ENCODE data around the gene UFSP1. TPM values are rescaled to one million over a fixed set of nuclear protein-coding genes. Genes with fewer than 3 reads are reported as not detected.

Gene UFSP1
- total RNA-seq, 1 experiment from 2014 or later, result 5.6 TPM

DNA sequence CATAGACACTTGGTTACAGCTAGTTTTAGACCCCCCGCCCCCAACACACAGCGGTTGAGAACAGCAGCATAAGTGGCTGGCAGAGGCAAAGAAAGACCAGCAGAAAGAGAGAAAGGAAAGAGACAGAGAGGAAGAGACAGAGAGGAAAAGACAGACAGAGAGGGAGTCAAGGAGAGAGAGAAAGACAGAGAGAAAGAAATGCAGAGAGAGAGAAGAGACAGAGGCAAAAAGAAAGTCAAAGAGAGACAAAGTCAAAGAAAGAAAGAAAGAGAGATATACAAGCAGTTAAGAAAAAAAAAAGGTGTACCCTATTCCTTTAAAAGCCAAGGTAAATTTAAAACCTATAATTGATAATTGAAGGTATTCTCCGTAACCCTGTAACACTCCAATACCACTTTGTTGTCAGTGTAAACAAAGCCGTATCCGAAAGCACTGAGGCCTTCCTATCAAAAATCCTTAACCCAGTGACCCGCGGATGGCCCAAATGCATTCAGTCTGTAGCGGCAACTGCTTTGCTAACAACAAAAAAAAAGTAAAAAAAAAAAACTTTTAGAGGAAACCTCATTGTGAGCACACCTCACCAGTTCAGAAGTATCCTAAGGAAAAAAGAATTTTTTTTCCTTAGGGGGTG, 48.9 kb downstream of the UFSP1 start:
- intact Hi-C loops (cut with micrococcal nuclease), result no loop called here
- no peak overlapping the region for H3K9ac ChIP-seq (ENCODE audit: low read length)
- H3K4me3 ChIP-seq (replicated peaks in 1 of 2; ENCODE audit: low read depth in 1 of 2, low read length in 2 of 2), result no peak overlapping the region

More for the DNA sequence above, 48.9 kb downstream of the UFSP1 start:
- DNase-seq (ENCODE audit: low read depth, low spot score) (no peak), ATAC-seq (no peak)
- Histone ChIP-seq H3K4me2 (ENCODE audit: low read length) (no peak overlapping the region), H3K36me3 (ENCODE audit: control insufficient read depth in 1 of 2, insufficient read depth in 2 of 2, low read length in 2 of 2) (no peaks in the 10 kb centered on the region), H3K79me2 (ENCODE audit: insufficient read depth, low read length) (no peaks in the 10 kb centered on the region), H3K27ac (ENCODE audit: low read depth, low read length) (no peak overlapping the region), H2AFZ (ENCODE audit: low read depth, low read length, poor library complexity, severe bottlenecking) (no peak overlapping the region), H3K9me3 (ENCODE audit: control insufficient read depth in 1 of 2, insufficient read depth in 1 of 2, low read depth in 1 of 2, low read length in 2 of 2) (no peaks in the 10 kb centered on the region), H3K27me3 (ENCODE audit: insufficient read depth, low read length) (no peaks in the 10 kb centered on the region), H3K4me1 (ENCODE audit: control insufficient read depth in 1 of 2, insufficient read depth in 2 of 2, low read length in 2 of 2) (peaks cover 10 to 19% of the 10 kb centered on the region in 2 experiments), H3K9me2 (ENCODE audit: insufficient read depth) (no peaks in the 10 kb centered on the region), H4K20me1 (ENCODE audit: insufficient read depth) (no peaks in the 10 kb centered on the region)
- ChIA-PET RAD21 (ENCODE audit: low non-redundant PET in 1 of 2, low total read pairs in 2 of 2, uncharacterized antibody in 2 of 2, unreplicated experiment in 2 of 2) (no interaction called here), CTCF (no interaction called here), POLR2A (no interaction called here)
- TF ChIP-seq, protein P1, sequence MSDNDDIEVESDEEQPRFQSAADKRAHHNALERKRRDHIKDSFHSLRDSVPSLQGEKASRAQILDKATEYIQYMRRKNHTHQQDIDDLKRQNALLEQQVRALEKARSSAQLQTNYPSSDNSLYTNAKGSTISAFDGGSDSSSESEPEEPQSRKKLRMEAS (IDR thresholded peaks at IDR 0.05), result no peak
- TF ChIP-seq REST (IDR thresholded peaks at IDR 0.05; ENCODE audit: low read depth) (no peak), CBX3 (IDR thresholded peaks at IDR 0.05; ENCODE audit: low read depth) (no peak), EZH2phosphoT487 (IDR thresholded peaks at IDR 0.05; ENCODE audit: borderline replicate concordance) (no peak), POLR2AphosphoS5 (IDR thresholded peaks at IDR 0.05; ENCODE audit: low read depth, low read length) (no peak), EZH2 (IDR thresholded peaks at IDR 0.05) (no peak), TCF7L2 (IDR thresholded peaks at IDR 0.05; ENCODE audit: borderline replicate concordance, extremely low read depth, insufficient read depth, insufficient read length) (no peak), ELF1 (IDR thresholded peaks at IDR 0.05; ENCODE audit: borderline replicate concordance, low read depth) (no peak), SIN3A (IDR thresholded peaks at IDR 0.05; ENCODE audit: low read depth) (no peak), ZFX (IDR thresholded peaks at IDR 0.05) (no peak), SP1 (IDR thresholded peaks at IDR 0.05; ENCODE audit: low read depth) (no peak), EGR1 (IDR thresholded peaks at IDR 0.05; ENCODE audit: low read depth) (no peak), SRF (IDR thresholded peaks at IDR 0.05; ENCODE audit: low read depth) (no peak), RAD21 (IDR thresholded peaks at IDR 0.05; ENCODE audit: low read depth) (no peak), YY1 (IDR thresholded peaks at IDR 0.05; ENCODE audit: extremely low read depth, insufficient replicate concordance, low read depth, low read length) (no peak), POLR2A (IDR thresholded peaks at IDR 0.05; ENCODE audit: borderline replicate concordance, extremely low read depth, insufficient read depth, insufficient read length) (no peak)
- TF ChIP-seq, protein P2, sequence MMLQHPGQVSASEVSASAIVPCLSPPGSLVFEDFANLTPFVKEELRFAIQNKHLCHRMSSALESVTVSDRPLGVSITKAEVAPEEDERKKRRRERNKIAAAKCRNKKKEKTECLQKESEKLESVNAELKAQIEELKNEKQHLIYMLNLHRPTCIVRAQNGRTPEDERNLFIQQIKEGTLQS (IDR thresholded peaks at IDR 0.05), result no peak
- BruUV-seq (replicated peaks), result no TSS peak
